ENCODE results near the gene AKT3.

AKT3 gene

GRCh38 chr1:243489681-243490546 is 360.1 kb downstream of the AKT3 start:
- H3K27ac ChIP-seq: no peak overlapping the region
- TF ChIP-seq ZFX (IDR thresholded peaks at IDR 0.05) (no peak), CTCF (conservative IDR thresholded peaks at IDR 0.05) (no peak)

GRCh38 chr1:243489158-243489527 is 360.9 kb downstream of the AKT3 start:
- TF ChIP-seq ZFX (IDR thresholded peaks at IDR 0.05): no peak
- no peak for TF ChIP-seq CTCF (conservative IDR thresholded peaks at IDR 0.05)
- H3K27ac ChIP-seq: no peak overlapping the region; the same call in 1 of the 2 replicates

- TF ChIP-seq CTCF (conservative IDR thresholded peaks at IDR 0.05) (no peak), ZFX (IDR thresholded peaks at IDR 0.05) (no peak)
- peak overlapping the region; percentile 61 for H3K27ac ChIP-seq
Observed at GRCh38 chr1:243488459-243489157, 361.4 kb downstream of the AKT3 start.

GRCh38 chr1:243487649-243488227 is 362.3 kb downstream of the AKT3 start:
- TF ChIP-seq CTCF (conservative IDR thresholded peaks at IDR 0.05) (no peak), ZFX (IDR thresholded peaks at IDR 0.05) (peak; percentile 66)
- H3K27ac ChIP-seq: peak overlapping the region; percentile 61

GRCh38 chr1:243487036-243487648 is 362.9 kb downstream of the AKT3 start:
- no peak for TF ChIP-seq ZFX (IDR thresholded peaks at IDR 0.05)
- TF ChIP-seq CTCF (conservative IDR thresholded peaks at IDR 0.05): no peak
- peak overlapping the region; percentile 61 for H3K27ac ChIP-seq

GRCh38 chr1:243483952-243484351 is 366.1 kb downstream of the AKT3 start:
- no peak for TF ChIP-seq ZFX (IDR thresholded peaks at IDR 0.05)
- TF ChIP-seq CTCF (conservative IDR thresholded peaks at IDR 0.05): no peak
- H3K27ac ChIP-seq: no peak overlapping the region

All from C4-2B (cell line).